K562 (cell line): ENCODE results near the gene RBM20. TPM values are rescaled to one million over a fixed set of nuclear protein-coding genes. Genes with fewer than 3 reads are reported as not detected.

Experiments
- ARID1B ChIP-seq: fragments of 450-650 bp; IDR thresholded peaks from 2 replicates; pipeline ENCODE4 v1.6.1; 2016; ENCODE audit warnings: antibody characterized with exemption, mild to moderate bottlenecking, inconsistent platforms
- ATF3 ChIP-seq, 2 experiments: fragments of 450-650 bp in 1 of 2; sonication (generic) in 1 of 2; formaldehyde crosslinking in 1 of 2; IDR thresholded peaks in 1 of 2; conservative IDR thresholded peaks in 1 of 2; 2 replicates each; pipeline versions ENCODE4 v1.6.1 to v1.8.1; 2016 to 2023; ENCODE audit warnings: mild to moderate bottlenecking in 2 of 2, moderate library complexity in 2 of 2, inconsistent platforms in 1 of 2, missing genetic modification reagents in 1 of 2
- C11orf30 ChIP-seq: fragments of 450-650 bp; IDR thresholded peaks from 2 replicates; pipeline ENCODE4 v1.6.1; 2016; ENCODE audit warnings: low read depth, mild to moderate bottlenecking
- CEBPB ChIP-seq: fragments of 450-650 bp; IDR thresholded peaks from 2 replicates; pipeline ENCODE4 v1.6.1; 2016; ENCODE audit warnings: missing genetic modification characterization, missing compliant biosample characterization
- CREM ChIP-seq: IDR thresholded peaks from 2 replicates; pipeline ENCODE4 v1.6.1; 2014; ENCODE audit warnings: antibody characterized with exemption, low read depth
- DMBX1 ChIP-seq: fragments of 250-450 bp; sonication (Bioruptor Pico); IDR thresholded peaks from 2 replicates; pipeline ENCODE4 v1.8.0; 2022; ENCODE audit warnings: inconsistent platforms, mild to moderate bottlenecking, moderate library complexity, borderline replicate concordance
- DPF2 ChIP-seq: fragments of 450-650 bp; IDR thresholded peaks from 2 replicates; pipeline ENCODE4 v1.6.1; 2016
- EP300 ChIP-seq: IDR thresholded peaks from 2 replicates; pipeline ENCODE4 v1.6.1; 2012; ENCODE audit warnings: low read length, improper control_type of control experiment
- FOXJ2 ChIP-seq: fragments of 200-800 bp; sonication (Bioruptor generic); IDR thresholded peaks from 2 replicates; pipeline ENCODE4 v1.6.1; 2016; ENCODE audit warnings: missing genetic modification characterization, missing compliant biosample characterization
- GATAD2B ChIP-seq: fragments of 450-650 bp; IDR thresholded peaks from 2 replicates; pipeline ENCODE4 v1.6.1; 2017; ENCODE audit warnings: mild to moderate bottlenecking, borderline replicate concordance
- HDAC3 ChIP-seq: fragments of 450-650 bp; IDR thresholded peaks from 2 replicates; pipeline ENCODE4 v1.6.1; 2018; ENCODE audit warnings: borderline replicate concordance, mild to moderate bottlenecking, moderate library complexity; ENCODE audit not compliant: partially characterized antibody
- JUND ChIP-seq, 2 experiments: IDR thresholded peaks; 2 replicates in 1 of 2; 3 replicates in 1 of 2; pipeline ENCODE4 v1.6.1; 2011; ENCODE audit warnings: borderline replicate concordance in 2 of 2, low read depth in 2 of 2, low read length in 2 of 2, improper control_type of control experiment in 1 of 2, missing biosample characterization in 1 of 2, missing genetic modification characterization in 1 of 2, missing genetic modification reagents in 1 of 2
- L3MBTL2 ChIP-seq: fragments of 450-650 bp; IDR thresholded peaks from 2 replicates; pipeline ENCODE4 v1.6.1; 2016; ENCODE audit warnings: mild to moderate bottlenecking, moderate library complexity
- MAFK ChIP-seq: IDR thresholded peaks from 2 replicates; pipeline ENCODE4 v1.6.1; 2011; ENCODE audit warnings: low read length, improper control_type of control experiment
- NFE2 ChIP-seq: IDR thresholded peaks from 2 replicates; pipeline ENCODE4 v1.6.1; 2014; ENCODE audit warnings: antibody characterized with exemption, low read depth
- NFIC ChIP-seq: fragments of 450-650 bp; IDR thresholded peaks from 2 replicates; pipeline ENCODE4 v1.6.1; 2017; ENCODE audit warnings: mild to moderate bottlenecking, inconsistent platforms
- POLR2H ChIP-seq: IDR thresholded peaks from 2 replicates; pipeline ENCODE4 v1.6.1; 2016; ENCODE audit warnings: missing genetic modification characterization, low read depth, mild to moderate bottlenecking, control low read depth, missing compliant biosample characterization, moderate library complexity
- PURB ChIP-seq: sonication (generic); formaldehyde crosslinking; IDR thresholded peaks from 2 replicates; pipeline ENCODE4 v1.9.0; 2021; ENCODE audit warnings: low read depth, mild to moderate bottlenecking, missing genetic modification reagents
- RBFOX2 ChIP-seq: fragments of 200-400 bp; formaldehyde crosslinking; IDR thresholded peaks from 2 replicates; pipeline ENCODE4 v1.6.1; 2017; ENCODE audit warnings: low read depth, mild to moderate bottlenecking, low read length, moderate library complexity
- SRF ChIP-seq, 2 experiments: fragments of 250-450, 450-650 bp in 1 of 2; sonication (Bioruptor Pico) in 1 of 2; sonication (generic) in 1 of 2; formaldehyde crosslinking; IDR thresholded peaks; 2 replicates each; pipeline versions ENCODE4 v1.5.0 to v1.5.1; 2020 to 2022; ENCODE audit warnings: mild to moderate bottlenecking in 1 of 2, missing genetic modification reagents in 1 of 2
- TEAD2 ChIP-seq: fragments of 450-650 bp; IDR thresholded peaks from 2 replicates; pipeline ENCODE4 v1.6.1; 2016; ENCODE audit warnings: missing genetic modification characterization, control low read depth, missing compliant biosample characterization
- ZNF253 ChIP-seq: fragments of 250-450 bp; sonication (Bioruptor Pico); conservative IDR thresholded peaks from 2 replicates; pipeline ENCODE4 v1.6.1; 2021; ENCODE audit warnings: mild to moderate bottlenecking
- ZNF444 ChIP-seq: fragments of 250-450 bp; sonication (Bioruptor Pico); IDR thresholded peaks from 2 replicates; pipeline ENCODE4 v1.4.0; 2020; ENCODE audit warnings: mild to moderate bottlenecking, moderate library complexity
- ZNF696 ChIP-seq: fragments of 250-450 bp; sonication (Bioruptor Pico); conservative IDR thresholded peaks from 2 replicates; pipeline ENCODE4 v1.4.0; 2020; ENCODE audit warnings: mild to moderate bottlenecking, moderate library complexity
- polyA plus RNA-seq, 8 experiments: library from polyadenylated mRNA; depleted of rRNA in 4 of 8; stranded (reverse) in 5 of 8; unstranded in 3 of 8; fragments of >200 nt; fragmentation: Nextera tagmentation in 2 of 8; fragmentation: Illumina TruSeq in 1 of 8; extraction: Ambion mirVana in 2 of 8; extraction: Trizol in 1 of 8; gene quantifications; 2 replicates each; pipeline versions ENCODE4 v1.2.1 to v1.2.3, GENCODE V29; 2011 to 2014; ENCODE audit warnings: inconsistent platforms in 1 of 8, missing spikeins in 1 of 8
- total RNA-seq, 7 experiments: library from RNA; depleted of rRNA in 6 of 7; stranded (reverse); fragments of >200 nt in 6 of 7; fragmentation: Illumina TruSeq in 2 of 7; extraction: Trizol in 2 of 7; gene quantifications; 2 replicates each; pipeline versions ENCODE4 v1.2.1 to v1.2.3, GENCODE V29; 2011 to 2021; ENCODE audit warnings: low replicate concordance in 1 of 7
- TF ChIP-seq, protein P1 (sequence below): sonication (generic); IDR thresholded peaks from 2 replicates; pipeline ENCODE4 v1.6.1; 2016
- TF ChIP-seq, protein P2 (sequence below): IDR thresholded peaks from 3 replicates; pipeline ENCODE4 v1.6.1; 2011; ENCODE audit warnings: borderline replicate concordance, mild to moderate bottlenecking; ENCODE audit not compliant: insufficient read length, insufficient read depth

The RBM20 gene
- total and polyA plus RNA-seq, 9 of the 15 experiments (the other 6 are each of a cell fraction or from before 2014, with no cell fraction given), result 0.63 to 5.7 (median 3.2) TPM

DNA sequence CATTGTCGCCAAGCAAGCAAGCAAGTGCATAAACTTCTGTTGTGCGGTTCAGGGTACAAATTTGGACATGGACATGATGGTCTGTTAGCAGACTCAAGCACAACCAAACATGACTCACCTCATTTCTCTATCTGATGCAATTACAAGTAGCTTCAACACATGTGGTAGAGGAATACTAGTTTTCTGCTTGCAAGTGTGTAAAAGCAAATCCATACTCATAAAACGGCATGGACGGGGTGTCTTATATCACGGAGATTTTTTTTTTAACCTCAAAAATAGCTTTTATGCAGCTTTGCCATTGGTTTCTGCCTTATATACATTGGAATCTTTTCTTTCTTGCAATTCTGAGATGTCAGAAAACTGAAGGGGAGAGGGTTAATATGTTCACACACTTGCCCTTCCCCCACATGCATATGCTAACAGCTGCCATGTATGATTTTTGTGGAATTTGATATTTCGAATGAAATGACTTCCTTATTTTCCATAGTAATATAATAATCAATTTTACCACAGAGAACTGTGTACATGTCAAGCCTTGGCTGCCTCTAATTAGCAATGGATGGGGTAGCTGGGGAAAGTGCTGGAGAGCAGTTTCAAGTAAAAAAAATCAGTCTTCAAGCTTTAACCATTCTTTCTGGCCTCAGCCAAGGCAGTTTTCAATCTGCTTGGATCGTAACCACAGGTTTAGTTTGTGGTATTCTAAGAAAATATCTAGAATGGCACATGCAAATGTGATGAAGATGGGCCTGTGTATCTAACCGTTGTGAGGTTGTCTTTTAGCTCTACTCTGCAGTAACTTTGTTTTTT, 121.6 kb downstream of the RBM20 start (continued):
- TF ChIP-seq, protein P1, sequence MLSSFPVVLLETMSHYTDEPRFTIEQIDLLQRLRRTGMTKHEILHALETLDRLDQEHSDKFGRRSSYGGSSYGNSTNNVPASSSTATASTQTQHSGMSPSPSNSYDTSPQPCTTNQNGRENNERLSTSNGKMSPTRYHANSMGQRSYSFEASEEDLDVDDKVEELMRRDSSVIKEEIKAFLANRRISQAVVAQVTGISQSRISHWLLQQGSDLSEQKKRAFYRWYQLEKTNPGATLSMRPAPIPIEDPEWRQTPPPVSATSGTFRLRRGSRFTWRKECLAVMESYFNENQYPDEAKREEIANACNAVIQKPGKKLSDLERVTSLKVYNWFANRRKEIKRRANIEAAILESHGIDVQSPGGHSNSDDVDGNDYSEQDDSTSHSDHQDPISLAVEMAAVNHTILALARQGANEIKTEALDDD, result peak; percentile 82; the same call in 1 of the 2 replicates
- TF ChIP-seq ZNF253 (CRISPR knock-in tag) (no peak), MAFK (no peak; the same call in 1 of the 2 replicates), ZNF696 (no peak), C11orf30 (no peak), NFE2 (peak; percentile 58; the same call in 1 of the 2 replicates), FOXJ2 (tag) (peak; percentile 40; the same call in 1 of the 2 replicates), CREM (no peak), DPF2 (peak; percentile 54; the same call in 1 of the 2 replicates), NFIC (no peak), RBFOX2 (peak; percentile 35; the same call in 1 of the 2 replicates), CEBPB (peak; percentile 55; the same call in 1 of the 2 replicates), PURB (CRISPR knock-in tag) (no peak), ATF3 (IDR thresholded peaks at IDR 0.05) (peak; percentile 94), ATF3 (CRISPR knock-in tag; conservative IDR thresholded peaks at IDR 0.05) (no peak), JUND (IDR thresholded peaks at IDR 0.05; ENCODE audit: borderline replicate concordance, low read depth, low read length) (peak; percentile 84), JUND (tag; IDR thresholded peaks at IDR 0.05; ENCODE audit: borderline replicate concordance, low read depth, low read length) (peak; percentile 87), EP300 (peak; percentile 55), ARID1B (peak; percentile 8; the same call in 1 of the 2 replicates), TEAD2 (tag) (no peak), SRF (CRISPR knock-in tag; IDR thresholded peaks at IDR 0.05) (no peak), ZNF444 (no peak), HDAC3 (no peak), L3MBTL2 (peak; percentile 38; the same call in 1 of the 2 replicates), GATAD2B (no peak), POLR2H (0 out of 2 replicates have a peak, but pooled peaks have one; percentile 46), DMBX1 (0 out of 2 replicates have a peak, but pooled peaks have one; percentile 30)
- TF ChIP-seq, protein P2, sequence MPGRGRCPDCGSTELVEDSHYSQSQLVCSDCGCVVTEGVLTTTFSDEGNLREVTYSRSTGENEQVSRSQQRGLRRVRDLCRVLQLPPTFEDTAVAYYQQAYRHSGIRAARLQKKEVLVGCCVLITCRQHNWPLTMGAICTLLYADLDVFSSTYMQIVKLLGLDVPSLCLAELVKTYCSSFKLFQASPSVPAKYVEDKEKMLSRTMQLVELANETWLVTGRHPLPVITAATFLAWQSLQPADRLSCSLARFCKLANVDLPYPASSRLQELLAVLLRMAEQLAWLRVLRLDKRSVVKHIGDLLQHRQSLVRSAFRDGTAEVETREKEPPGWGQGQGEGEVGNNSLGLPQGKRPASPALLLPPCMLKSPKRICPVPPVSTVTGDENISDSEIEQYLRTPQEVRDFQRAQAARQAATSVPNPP, result no peak
